Omental fat pad (tissue), 4 donors: ENCODE data around the gene LMX1B. TPM values are rescaled to one million over a fixed set of nuclear protein-coding genes. Genes with fewer than 3 reads are reported as not detected.

Experiments
- ATAC-seq: fragments of 150-250 bp; one replicate; pipeline ENCODE4 v1.9.1; 2016; ENCODE audit warnings: mild to moderate bottlenecking, moderate library complexity; ENCODE audit not compliant: low FRiP score
- DNase-seq: peaks from one replicate; pipeline ENCODE4 v3.0.0-alpha.2; 2019; ENCODE audit warnings: low spot score
- total RNA-seq, 4 donors: library from RNA; depleted of rRNA; stranded (reverse); fragments of >200 nt; gene quantifications; one replicate each; pipeline ENCODE4 v1.1.0, GENCODE V29; 2016
- TF ChIP-seq, protein P1 (sequence below), 3 donors: fragments of 450-650 bp; IDR thresholded peaks; one replicate each; pipeline ENCODE4 v1.5.1; 2016 to 2017; ENCODE audit warnings: antibody characterized with exemption in 3 of 3, mild to moderate bottlenecking in 3 of 3, moderate library complexity in 2 of 3

Gene LMX1B
- total RNA-seq, 4 donors from 2014 or later = 0.09 to 1.1 (median 0.31) TPM; not detected in 1

DNA sequence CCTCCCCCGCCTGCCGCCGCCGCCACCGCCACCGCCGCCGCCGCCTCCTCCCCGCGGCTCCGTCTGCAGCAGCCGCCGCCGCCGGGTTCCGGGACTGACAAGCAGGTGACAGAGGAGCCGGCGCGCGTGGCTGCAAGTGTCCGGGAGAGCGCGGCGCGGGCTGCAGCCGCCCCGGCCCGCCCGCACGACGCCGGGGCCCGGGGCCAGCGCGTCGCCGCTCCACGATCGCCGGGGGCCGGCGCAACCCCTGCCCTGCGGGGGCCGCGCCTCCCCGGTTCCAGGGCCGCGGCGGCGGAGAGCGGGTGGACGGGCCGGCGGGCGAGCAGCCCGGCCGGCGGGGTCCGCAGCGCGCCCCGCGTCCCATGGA lies 343 bp downstream of the LMX1B start:
- TF ChIP-seq, protein P1, sequence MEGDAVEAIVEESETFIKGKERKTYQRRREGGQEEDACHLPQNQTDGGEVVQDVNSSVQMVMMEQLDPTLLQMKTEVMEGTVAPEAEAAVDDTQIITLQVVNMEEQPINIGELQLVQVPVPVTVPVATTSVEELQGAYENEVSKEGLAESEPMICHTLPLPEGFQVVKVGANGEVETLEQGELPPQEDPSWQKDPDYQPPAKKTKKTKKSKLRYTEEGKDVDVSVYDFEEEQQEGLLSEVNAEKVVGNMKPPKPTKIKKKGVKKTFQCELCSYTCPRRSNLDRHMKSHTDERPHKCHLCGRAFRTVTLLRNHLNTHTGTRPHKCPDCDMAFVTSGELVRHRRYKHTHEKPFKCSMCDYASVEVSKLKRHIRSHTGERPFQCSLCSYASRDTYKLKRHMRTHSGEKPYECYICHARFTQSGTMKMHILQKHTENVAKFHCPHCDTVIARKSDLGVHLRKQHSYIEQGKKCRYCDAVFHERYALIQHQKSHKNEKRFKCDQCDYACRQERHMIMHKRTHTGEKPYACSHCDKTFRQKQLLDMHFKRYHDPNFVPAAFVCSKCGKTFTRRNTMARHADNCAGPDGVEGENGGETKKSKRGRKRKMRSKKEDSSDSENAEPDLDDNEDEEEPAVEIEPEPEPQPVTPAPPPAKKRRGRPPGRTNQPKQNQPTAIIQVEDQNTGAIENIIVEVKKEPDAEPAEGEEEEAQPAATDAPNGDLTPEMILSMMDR (IDR thresholded peaks at IDR 0.05) = no peak
- no peak for DNase-seq
- no peak for ATAC-seq

DNA sequence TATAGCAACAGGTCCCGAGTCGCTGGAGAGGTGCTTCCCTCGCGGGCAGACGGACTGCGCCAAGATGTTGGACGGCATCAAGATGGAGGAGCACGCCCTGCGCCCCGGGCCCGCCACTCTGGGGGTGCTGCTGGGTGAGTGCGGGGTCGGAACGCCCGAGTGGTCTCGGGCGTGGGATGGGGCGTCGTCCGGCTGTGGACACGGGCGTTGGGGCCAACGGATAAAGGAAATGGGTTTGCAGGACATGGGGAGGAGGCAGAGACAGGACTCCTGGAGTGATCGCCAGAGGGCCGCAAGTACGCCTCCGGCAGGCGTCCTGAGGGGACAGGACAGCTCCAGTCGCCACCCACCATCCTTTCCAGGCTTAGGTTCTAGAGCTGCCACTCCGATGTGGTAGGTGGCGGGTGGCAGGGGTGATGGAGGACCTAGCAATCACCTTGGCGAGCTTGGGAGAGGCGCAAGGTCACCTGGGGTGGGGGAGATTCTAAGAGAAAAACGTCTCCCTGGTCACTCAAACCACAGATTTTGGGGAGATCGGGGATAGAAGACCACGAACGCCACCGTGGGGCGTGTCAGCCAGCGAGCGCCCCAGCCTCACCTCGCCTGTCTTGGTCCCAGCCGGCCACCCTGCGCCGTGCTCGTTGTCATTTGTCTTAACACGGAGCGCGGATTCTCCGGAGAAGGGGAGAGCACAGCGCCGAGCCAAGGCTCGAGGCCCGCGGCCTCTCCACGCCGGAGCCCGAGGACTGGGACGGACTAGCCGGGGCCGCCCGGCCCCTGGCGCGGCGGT lies 922 bp downstream of the LMX1B start:
- DNase-seq (no peak), ATAC-seq (no peak)
- TF ChIP-seq, protein P1 (IDR thresholded peaks at IDR 0.05) = no peak

DNA sequence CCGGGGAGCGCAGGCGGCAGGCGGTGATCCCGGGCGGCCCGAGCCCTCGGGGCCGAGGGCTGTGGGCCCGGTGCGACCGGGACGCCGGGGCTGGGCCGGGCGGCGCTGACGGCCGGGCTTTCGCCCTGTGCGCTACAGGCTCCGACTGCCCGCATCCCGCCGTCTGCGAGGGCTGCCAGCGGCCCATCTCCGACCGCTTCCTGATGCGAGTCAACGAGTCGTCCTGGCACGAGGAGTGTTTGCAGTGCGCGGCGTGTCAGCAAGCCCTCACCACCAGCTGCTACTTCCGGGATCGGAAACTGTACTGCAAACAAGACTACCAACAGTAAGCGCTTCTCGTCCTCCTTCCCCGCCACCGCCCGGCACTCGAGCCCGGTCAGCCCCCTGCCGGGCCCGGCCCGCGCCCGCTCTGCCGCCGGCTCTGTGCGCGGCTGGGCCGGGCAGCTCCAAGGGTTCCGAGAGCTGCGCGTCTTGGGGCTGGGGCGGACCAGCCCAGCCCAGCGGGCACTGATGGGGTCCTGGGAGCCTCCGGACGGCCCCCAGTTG lies 1.6 kb downstream of the LMX1B start:
- ATAC-seq (no peak), DNase-seq (no peak)
- TF ChIP-seq, protein P1 (IDR thresholded peaks at IDR 0.05) = no peak

DNA sequence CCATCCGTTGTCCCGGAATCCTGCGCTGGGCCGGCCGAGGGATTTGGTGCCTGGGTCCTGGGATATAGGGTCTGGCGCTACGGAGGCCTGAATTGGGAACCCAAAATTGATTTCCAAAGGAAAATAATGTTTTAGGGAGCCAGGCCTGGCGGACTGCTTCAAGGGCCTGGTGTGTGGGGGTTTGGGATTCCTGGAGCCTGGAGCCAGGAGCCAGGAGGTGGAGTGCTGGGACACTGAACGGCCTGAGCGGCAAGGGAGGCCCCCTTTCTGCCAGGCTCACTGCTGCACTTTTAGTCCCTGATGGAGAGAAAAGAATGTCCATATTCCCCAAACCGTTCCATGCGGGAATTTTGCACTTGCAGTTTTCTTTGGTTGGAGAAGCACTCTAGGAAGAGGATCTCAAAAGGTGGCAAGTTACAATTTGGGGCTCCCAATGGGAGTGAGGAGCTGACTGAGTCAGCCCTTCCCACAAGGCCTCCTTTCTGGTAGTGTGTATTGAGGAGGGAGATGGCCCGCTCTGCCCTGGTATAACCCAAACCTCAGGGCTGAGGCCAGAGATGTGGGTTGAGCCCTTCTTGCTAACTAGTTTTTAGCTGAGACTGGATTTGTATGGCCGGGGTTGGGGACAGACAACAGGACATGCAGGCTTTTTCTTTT lies 2.2 kb downstream of the LMX1B start:
- DNase-seq (no peak), ATAC-seq (no peak)

DNA sequence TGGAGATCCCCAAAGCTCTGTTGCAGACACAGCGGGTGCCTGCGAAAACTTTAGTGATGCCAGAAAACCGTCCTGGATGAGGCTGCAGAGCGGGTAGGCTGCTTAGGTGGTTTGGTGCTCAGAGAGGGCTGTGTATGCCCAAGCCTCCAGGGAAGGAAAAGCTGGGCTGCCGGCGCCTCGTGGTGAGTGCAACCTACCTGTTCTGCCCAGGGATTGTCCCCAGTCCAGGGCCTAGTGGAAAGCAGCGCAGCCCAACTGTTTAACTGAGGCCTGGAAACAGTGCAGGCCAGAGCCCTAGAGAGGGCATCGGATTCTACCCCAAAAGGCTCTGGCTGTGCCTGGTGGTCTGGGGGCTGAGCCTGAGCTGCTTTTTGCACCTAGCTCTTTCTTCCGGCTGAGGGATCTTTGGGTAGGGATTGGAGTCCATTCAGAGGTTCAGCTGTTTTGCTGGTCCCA lies 2.8 kb downstream of the LMX1B start:
- no peak for DNase-seq
- TF ChIP-seq, protein P1 (IDR thresholded peaks at IDR 0.05) = no peak
- no peak for ATAC-seq

More for the DNA sequence above, 2.2 kb downstream of the LMX1B start:
- TF ChIP-seq, protein P1 (IDR thresholded peaks at IDR 0.05) = no peak

DNA sequence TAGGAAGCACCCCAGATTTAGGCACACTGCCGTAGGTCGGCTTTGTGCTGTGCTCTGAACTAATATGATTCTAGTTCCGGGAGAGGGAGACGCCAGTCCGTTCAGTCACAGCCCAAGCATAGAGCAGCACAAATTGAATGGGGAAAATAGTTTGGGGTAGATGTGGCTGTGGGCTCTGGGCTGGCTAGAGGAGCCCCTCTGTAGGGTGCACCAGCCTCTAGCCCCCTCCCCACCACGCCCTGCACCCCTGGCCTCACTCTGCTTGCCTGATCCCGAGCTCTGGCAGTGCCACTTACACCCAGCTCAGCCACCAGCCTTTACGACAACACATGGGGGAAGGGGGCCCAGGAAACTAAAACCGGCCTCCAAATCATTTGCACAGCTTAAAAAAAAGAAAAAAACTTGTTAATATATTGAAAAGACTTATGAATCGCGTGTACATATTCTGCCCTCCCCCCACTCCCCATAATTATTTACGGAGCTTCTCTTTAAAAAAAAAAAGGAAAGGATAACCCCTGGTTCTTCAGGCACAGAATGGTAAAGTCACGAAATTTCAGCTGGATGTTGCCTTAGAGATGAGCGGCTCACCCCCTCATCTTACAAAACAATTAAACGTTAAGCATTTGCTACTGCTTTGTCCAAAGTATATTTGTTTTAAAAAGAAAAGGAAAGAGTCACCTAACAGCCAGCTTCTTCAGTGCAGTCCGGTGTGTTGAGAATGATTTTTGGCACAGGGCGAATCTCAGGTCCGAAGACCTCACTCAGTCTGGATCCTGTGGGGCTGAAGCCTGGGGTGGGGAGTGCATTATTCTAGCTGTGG lies 3.5 kb downstream of the LMX1B start:
- ATAC-seq (no peak), DNase-seq (no peak)
- TF ChIP-seq, protein P1 (IDR thresholded peaks at IDR 0.05) = no peak
